CD4-positive, alpha-beta T cell treated with Interleukin-4 for 1 hour (primary cell): ENCODE results near the gene ITIH6.
A peak's percentile ranks its signal among the peaks of the same experiment; 100 is the strongest.
"Not testable (repeated sequence)": the region's sequence is repeated elsewhere in the genome, so short reads cannot be mapped to it uniquely, and the experiment has no call there.

ENCODE experiments used
- DNase-seq, 2 donors: peaks; one replicate each; pipeline ENCODE4 v3.0.0-alpha.2; 2020 to 2022

Gene ITIH6

DNA sequence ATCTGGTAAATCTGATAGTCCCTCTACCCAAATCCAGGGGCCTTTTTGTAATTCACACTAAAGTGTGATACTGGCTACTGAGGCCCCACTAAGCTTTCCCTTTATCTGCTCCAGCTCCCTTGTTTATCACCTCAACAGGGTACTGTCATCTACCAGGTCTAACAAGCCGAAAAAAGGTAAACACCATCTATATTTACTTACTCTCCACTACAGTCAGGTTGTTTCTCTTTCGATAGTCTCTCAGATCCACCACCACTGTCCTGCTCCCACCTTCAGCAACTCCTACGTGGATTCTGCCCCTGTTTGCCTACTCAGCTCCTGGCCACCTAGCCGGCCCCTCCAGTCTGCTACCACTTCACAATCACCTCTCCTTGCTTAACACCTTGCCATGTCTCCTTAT is 3.3 kb downstream of the ITIH6 start:
- no peak for DNase-seq

DNA sequence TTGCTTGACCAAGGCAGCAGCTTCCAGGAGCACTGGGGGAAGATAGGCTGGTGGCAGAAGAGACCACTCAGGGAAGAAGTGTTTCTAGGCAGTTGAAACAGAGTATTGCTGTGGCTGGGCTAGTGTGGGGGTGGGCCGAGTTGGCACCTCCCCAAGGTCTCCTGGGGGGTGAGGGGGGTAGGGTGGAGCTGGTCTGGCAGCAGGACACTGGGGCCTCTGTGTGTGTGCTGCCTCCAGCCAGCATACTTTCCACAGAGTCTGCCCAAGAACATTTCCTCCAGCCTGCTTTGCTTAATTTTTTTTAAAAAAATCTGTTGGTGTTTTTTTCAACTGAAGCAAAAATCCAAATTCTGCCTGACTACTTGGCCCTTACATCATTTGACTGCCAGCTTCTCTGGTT is 4.0 kb downstream of the ITIH6 start:
- no peak for DNase-seq

DNA sequence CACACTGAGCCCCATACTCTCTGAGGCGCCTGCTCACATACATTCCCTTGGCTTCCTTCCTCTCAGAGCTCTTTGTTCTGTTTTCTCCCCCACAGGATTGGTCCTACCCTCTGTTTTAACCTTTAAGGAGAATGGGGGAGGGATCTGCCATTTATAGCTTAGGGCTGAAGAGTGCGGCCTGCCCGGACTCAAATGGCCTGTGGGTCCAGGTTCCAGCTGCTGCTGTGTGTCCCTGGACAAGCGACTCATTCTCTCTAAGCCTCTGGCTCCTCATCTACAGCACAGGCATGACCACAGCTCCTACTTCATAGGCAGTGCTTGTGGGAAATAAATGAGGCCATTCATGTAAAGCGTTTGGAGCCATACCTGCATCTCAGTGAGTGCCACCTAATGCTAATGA is 8.7 kb downstream of the ITIH6 start:
- not testable (repeated sequence) for DNase-seq

DNA sequence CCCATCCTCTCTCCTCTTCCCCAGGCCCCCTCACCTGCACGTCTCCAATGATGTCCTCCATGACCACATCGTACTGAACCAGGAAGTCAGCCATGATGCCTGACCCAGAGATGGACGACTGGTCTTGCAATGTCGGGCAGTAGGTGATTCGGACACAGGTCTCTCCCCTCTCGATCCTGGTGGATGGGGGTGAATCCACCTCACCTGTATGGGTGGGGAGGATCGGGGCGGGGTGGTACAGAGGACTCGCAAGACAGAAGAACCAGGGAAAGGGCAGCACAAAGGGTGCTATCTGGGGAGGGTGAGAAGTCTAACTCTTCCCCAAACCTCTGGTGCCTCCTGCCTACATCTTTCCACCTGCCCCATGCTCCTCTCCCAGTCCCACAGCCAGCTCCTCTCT is 9.6 kb downstream of the ITIH6 start:
- DNase-seq = no peak

DNA sequence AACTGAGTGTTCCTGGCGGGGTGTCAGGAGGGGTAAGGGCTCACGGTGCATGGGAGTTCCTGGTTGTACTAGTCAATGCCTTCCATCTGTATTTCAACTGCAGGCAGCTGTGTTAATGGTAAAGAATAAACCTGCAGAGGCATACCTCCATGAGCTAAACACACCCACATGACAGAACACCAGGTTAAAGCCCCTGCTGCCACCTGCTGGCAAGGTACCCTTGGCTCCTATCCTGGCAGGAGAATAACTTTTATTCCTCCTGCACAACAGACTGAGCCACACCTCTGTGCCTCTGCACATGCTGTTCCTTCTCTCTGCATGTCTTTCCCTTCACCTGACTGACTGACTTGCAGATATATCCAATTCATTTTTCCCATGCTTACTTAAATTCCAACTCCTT is 11.1 kb downstream of the ITIH6 start:
- peak; percentile 39 to 48 for DNase-seq

DNA sequence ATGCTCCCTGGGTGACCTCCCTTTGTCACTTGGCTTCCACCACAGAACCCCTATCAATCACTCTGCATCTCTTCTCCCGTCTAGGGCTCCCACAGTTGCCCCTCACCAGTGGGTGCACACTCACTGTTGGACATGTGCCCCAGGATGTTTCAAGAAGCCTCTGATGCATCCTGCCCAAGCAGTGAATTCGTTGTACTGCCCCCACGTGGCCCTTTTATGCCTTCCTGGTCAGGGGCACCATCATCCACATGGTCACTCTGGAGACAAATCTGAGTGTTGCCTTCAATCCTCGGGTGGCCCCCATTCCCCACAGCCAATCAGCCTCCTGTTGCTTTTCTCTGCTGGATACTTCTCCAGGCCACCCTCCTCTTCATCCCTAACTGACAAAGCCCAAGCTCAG is 12.2 kb downstream of the ITIH6 start:
- DNase-seq = no peak

DNA sequence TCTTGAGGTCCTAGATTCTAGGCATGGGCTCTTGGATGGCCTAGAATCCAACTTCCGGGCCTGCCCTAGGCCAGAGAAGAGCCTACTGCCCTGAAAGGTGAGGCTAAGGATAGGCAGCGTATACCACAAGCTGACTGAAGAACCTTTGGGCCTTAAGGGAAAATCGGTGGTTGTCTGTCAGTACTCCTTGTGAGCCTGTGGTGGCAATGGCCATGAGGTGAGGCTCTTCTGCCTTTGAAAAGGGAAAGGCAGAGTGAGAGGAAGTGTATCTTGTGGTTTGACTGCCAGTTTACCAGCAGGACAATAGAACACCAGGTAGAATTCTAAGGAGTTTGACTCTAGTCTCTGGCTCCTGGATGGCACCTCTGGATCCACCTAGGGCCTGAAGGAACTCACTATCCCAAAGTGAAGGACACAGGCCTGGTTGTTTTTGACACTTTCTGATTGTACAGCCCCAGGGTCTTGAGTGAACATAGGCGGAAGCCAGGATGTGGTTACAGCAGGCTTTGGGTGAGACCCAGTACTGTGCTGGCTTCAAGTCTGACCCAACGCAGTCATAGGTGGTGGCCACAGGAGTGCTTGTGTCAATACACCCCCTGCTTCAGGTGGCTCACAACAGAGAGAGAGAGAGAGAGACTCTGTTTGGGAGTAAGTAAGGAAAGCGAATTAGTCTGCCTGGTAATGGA is 20.9 kb downstream of the ITIH6 start:
- peak in 1 of 2 donors; percentile 0 for DNase-seq

DNA sequence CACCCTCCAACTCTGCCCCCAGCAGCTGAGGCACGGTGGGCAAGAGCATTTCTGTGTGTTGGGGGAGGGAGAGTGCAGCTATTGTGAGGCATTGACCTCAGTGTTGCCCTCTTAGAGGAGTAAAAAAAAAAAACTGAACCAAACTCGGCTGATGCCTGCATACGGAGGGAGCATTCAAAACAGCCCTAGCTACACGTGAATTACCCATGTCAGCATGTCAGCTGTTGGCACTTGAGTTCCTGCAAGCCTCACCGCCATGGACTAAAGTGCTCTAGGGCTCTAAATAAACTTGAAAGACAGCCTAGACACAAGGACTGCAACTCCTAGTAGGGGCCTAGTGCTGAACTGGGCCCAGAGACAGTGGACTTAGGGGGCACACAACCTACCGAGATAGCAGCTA is 22.0 kb downstream of the ITIH6 start:
- no peak for DNase-seq

DNA sequence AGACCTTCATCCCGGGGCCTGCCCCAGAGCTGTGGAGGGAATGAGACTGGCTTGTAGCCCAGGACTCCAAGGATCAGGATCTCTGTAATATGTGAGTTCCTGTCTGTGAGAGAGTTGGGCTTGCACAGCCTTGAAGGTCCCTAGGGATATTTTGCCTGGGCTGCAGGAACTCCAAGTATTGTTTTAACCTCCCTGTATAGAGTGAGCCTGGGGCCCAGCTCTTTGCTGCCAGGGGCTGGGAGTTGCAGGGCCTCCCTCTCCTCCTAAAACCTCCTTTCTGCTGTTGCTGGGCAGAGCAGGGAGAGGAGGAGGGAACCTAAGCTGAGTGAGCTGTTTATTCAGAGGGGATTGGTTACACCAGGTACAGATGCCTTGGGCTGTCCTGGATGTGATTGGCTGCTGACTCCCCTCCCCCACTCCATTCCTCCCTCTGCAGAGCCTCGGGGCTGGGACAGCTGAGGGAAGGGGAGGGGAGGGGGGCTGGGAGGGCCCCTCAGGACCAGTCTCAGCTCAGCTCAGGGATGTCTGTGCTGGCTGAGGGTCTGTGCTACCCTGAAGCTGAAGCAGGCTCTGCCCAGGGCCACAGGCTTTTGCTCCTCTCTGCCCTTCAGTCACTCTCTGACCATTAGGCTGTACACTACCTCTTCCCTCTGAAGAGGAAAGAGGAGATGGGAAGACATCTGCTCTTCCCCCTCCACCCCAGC is 23.5 kb downstream of the ITIH6 start:
- not testable (repeated sequence) for DNase-seq

DNA sequence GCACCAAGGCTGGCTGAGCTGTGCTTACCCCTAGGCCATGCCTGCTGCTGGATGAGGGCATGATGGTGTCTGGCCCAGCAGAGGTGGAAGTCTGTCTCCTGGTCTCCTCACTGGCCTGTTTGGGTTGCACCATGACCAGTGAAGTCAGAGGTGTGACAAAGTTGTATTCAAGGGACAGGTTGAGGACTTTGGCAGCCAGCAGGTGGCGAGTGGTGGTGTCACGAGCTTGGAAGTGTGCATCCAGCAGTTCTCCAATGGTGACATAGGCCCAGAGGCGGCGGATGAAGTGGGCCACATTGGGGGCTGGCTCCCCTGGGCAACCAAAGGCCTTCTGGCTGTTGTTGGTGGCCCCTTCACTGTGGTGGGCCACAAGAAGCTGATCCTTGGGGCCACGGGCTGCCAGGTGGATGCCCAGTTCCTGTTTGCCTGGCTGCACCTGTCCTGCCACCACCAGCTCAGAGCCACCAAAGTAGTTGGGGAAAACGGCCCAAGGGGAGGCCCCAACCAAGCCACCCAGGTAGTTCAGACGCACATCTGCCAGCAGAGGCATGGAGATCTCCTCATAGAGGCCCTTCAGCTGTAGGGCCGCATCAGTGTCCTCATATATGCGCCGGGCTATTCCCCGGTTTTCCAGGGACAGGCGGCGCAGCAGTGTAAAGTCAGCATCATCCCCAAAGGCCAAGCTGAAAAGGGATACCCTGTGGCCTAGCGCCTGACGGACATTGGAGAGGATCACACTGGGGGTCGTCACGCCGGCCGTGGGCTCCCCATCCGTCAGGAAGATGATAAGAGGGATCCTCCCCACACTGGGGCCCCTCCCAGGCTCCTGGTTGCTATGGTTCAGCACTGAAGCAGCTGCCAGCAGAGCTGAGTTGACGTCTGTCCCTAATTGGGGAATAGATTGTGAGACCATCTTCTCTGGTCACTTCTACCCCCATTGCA is 39.7 kb downstream of the ITIH6 start:
- DNase-seq = no peak

DNA sequence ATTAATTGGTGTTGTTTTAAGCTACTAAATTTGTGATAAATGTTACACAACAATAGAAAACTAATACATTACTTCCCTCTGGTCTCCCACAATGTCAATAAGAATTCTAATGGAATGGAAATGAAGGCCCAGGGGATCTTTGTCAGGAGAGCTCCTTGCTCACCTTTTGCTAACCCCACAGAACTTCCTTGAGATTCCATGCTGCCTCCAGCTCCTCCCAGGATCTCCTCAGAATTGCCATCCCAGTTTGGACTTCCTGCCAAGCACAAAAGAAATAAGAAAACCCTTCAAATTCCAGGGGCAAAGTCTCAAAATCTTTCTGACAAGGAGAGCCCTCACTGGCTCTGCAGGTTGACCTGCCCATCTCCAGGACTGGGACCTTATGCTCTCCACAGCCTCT is 43.2 kb downstream of the ITIH6 start:
- no peak for DNase-seq

DNA sequence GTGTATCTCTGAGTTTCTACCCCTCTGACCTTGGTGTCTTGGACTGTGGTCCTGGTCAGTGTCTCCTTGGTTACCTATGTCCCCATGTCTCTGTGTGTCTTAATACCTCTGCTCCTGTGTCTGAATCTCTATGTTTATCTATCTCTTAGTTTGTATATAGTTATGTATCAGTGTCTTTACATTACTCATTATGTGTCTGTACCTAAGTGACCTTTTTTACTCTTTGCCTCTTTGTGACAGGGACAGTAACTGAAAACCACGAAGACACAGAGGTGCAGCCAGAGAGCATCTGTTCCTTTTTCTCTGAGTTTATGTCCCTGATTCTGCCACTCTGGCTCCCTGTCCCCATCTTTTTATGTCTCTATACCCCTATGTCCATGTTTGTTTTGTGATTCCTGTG is 49.4 kb downstream of the ITIH6 start:
- DNase-seq = no peak

DNA sequence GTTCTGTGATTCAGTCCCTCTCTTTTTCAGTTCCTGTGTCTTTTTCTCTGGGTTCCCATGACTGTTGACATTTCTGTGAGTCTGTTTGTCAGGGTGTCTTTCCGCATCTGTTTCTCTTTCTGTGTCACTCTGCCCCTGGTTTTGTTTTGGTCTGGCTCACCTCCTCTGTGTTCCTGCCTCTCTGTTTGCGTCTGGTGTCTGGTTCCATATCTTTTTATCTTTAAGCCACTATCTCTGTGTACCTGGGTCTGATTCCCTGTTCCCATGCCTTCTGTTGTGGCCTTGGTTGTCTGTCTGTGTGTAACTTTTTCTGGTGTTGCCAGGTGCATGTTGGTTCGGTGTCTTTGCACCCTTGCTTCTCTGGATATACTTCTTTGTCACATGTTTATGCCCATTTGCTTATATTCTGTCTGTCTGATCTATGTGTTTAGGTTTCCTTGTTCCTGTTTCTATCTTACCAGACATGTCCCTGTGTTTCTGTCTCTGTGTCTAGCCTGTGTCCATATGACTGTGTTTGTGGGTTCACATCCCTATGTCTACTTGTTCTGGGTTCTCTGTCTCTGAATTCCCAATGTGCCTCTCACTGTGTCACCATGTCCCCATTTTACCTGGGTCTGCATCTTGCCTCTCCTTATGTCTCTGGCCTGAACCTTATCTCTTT is 50.2 kb downstream of the ITIH6 start:
- DNase-seq = no peak

DNA sequence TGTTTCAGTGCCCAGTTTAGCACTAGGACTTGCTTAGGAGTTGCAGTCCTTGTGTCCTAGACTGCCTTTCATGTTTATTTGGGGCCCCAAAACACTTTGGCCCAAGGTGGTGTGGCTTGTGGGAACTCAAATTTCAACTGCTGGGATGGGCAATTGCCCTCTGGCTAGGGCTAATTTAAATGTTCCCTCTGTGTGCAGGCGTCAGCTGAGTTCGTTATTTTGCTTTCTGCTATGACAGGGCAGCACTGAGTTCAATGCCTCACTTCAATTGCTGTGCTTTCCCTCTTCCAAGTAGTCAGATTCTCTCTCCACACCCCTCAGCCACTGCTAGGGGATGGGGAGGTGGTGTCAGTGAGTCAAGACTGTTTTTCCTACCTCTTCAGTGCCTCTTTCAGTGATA is 51.1 kb downstream of the ITIH6 start:
- DNase-seq = no peak

DNA sequence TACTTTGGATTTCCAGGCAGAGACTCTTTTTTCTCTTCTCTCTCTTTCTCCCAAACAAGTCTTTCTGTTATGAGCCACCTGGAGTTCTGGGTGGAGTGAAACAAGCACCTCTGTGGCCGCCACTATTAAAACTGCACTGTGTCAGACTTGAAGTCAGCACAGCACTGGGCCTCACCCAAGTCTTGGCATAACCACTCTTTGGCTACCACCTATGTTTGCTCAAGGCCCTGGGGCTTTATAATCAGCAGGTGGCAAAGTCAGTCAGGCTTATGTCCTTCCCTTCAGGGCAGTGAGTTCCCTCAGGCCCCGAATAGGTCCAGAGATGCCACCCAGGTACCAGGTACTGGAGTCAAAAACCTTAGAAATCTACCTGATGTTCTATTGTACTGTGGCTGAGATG is 52.4 kb downstream of the ITIH6 start:
- no peak for DNase-seq

DNA sequence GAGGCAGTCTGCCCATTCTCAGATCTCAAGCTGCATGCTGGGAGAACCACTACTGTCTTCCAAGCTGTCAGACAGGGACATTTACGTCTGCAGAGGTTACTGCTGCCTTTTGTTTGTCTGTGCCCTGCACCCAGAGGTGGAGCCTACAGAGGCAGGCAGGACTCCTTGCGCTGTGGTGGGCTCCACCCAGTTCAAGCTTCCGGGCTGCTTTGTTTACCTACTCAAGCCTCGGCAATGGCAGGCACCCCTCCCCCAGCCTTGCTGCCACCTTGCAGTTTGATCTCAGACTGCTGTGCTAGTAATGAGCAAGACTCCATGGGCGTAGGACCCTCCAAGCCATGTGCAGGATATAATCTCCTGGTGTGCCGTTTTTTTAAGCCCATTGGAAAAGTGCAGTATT is 59.5 kb downstream of the ITIH6 start:
- peak in 1 of 2 donors; percentile 5 for DNase-seq

DNA sequence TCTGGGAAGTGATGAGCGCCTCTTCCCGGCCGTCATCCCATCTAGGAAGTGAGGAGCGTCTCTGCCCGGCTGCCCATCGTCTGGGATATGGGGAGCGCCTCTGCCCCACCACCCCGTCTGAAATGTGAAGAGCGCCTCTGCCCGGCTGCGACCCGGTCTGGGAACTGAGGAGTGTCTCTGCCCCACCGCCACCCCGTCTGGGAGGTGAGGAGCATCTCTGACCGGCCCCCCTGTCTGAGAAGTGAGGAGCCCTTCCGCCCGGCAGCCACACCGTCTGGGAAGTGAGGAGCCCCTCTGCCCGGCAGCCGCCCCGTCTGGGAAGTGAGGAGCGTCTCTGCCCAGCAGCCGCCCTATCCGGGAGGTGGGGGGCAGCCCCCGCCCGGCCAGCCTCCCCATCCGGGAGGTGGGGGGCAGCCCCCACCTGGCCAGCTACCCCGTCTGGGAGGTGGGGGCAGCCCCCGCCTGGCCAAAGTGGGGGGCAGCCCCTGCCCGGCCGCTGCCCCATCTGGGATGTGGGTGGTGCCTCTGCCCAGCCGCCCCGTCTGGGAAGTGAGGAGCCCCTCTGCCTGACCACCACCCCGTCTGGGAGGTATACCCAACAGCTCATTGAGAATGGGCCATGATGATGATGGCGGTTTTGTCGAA is 61.6 kb downstream of the ITIH6 start:
- not testable (repeated sequence) for DNase-seq

DNA sequence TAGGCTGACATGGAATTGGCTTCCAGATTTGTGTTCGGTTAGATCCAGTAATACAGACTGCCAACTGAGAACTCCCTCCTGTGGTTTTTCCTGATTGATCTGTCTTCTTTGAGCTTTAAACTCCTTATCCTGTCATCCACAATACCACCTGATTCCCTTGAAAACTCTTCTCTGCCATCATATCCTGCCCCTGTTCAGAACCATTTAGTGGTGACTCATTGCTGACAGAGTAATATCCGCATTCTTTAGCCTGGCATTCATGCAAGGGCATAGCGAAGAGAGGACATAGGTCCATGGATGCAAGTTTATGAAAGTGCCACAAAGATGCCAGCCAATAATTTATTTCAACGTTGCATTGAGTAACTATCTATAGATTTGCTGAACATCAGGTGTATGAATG is 76.6 kb downstream of the ITIH6 start:
- no peak for DNase-seq

DNA sequence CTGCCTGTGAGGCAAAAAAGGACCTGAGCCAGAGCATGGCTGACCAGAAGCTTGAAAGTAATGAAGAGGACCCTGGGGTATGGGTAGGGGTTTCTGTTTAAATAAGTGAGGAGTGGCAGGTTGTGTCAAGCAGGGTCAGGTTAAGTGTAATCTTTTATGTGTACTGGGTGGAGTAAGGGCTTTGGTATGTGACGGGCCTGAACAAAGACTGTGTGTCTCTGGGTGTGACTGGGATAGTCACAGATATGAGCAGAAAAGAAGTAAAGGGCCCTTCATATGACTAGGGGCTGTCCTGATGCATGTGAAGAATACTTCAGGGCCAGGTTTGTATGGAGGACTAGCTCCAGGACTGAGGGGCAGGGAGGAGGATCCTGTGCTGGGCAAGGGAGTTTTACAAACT is 82.4 kb downstream of the ITIH6 start:
- DNase-seq = no peak

DNA sequence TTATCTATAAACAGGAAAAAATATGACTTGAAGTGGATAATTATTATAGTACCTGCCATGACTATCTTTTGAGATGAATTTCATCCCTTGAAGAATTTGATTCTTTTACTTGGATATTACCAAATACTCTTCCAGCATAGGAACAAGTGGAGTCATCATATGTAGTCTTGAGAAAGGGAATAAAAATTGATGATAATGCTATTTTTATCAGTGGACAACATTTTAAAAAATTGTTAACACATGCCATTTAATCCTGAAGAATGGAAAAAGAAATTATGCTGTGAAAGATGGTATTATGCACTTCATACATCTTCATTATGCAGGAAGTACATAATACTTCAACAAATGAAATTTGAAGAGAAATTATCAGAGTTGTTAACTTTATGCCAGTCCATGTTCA is 83.6 kb downstream of the ITIH6 start:
- DNase-seq = no peak

DNA sequence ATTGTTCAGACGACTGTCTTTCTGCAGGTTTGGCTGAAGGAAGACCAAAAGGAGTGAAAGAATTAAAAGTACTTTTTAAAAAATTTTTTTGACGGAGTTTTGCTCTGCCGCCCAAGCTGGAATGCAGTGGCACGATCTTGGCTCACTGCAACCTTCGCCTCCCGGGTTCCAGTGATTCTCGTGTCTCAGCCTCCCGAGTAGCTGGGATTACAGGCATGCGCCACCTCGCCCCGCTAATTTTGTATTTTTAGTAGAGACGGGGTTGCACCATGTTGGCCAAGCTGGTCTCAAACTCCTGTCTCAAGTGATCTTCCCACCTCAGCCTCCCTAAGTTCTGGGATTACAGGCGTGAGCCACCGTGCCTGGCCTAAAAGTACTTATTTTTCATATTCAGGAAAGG is 86.3 kb downstream of the ITIH6 start:
- DNase-seq = no peak

DNA sequence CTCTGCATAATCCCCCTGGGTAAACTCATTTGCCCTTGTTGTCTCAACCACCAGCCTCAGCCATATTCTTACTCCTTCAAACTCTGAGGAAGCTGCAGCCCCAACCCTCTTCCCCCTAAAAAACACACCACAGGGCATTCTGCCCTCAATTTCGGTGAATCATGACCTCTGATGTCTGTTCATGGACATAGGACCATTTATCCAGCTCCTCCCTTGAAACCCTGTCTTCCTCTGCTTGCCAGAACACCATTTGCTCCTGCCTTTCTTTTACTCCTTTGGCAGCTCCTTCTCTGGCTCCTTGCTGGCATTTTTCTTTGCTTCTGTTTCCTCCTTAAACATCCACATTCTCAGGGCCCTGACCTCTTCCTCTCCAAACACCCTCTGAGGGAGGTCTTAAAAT is 87.1 kb downstream of the ITIH6 start:
- no peak for DNase-seq

DNA sequence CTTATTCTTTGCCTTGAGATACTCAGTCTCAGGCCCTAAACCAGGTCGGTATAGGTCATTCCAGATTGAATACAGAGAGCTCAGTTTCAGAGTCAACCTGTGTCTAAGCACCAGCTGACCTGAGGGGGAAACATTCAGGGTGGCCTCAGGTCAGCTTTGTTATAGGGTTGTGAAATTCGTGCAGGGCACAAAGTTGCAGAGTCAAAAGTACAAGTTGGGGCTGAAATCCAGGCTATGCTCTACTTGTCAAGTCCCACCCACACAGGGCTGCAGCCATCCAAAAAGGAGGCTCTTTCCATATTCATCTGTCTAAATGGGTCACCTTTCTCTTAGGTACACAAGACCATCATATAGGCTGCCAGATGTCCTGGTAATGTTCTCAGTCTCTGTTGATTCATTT is 89.7 kb downstream of the ITIH6 start:
- no peak for DNase-seq
